ENCODE results near the gene GOLPH3.

DNA sequence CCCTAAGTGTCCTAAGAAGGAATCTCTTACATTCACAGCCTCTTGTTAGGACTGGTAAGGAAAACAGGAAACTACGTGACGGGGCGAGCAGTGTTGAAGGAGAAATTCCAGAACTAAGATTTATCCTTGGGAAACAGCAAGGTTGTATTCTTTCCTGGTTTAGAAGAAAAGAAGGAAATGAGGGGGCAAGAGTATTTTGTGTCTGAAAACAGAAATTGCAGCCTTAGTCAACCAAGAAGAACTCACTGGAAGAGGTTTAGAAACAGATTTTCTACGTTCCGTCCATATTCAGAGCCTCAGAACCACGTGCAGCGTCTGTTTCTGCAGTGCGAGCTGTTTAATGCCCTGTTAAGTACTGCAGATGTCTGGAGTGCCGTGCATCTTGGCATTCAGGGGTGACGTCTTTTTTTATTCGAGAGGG is 75.2 kb downstream of the GOLPH3 start:
- TF ChIP-seq, protein P1, sequence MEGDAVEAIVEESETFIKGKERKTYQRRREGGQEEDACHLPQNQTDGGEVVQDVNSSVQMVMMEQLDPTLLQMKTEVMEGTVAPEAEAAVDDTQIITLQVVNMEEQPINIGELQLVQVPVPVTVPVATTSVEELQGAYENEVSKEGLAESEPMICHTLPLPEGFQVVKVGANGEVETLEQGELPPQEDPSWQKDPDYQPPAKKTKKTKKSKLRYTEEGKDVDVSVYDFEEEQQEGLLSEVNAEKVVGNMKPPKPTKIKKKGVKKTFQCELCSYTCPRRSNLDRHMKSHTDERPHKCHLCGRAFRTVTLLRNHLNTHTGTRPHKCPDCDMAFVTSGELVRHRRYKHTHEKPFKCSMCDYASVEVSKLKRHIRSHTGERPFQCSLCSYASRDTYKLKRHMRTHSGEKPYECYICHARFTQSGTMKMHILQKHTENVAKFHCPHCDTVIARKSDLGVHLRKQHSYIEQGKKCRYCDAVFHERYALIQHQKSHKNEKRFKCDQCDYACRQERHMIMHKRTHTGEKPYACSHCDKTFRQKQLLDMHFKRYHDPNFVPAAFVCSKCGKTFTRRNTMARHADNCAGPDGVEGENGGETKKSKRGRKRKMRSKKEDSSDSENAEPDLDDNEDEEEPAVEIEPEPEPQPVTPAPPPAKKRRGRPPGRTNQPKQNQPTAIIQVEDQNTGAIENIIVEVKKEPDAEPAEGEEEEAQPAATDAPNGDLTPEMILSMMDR (IDR thresholded peaks at IDR 0.05) = no peak
- no peak for TF ChIP-seq EZH2phosphoT487 (IDR thresholded peaks at IDR 0.05)
